Measurements from ENCODE around the gene LEMD2. TPM values are rescaled to one million over a fixed set of nuclear protein-coding genes. Genes with fewer than 3 reads are reported as not detected.

Gene LEMD2
- total and polyA plus RNA-seq, 2 of the 4 experiments (the other 2 are of a cell fraction), result 26.5 to 43.6 TPM

DNA sequence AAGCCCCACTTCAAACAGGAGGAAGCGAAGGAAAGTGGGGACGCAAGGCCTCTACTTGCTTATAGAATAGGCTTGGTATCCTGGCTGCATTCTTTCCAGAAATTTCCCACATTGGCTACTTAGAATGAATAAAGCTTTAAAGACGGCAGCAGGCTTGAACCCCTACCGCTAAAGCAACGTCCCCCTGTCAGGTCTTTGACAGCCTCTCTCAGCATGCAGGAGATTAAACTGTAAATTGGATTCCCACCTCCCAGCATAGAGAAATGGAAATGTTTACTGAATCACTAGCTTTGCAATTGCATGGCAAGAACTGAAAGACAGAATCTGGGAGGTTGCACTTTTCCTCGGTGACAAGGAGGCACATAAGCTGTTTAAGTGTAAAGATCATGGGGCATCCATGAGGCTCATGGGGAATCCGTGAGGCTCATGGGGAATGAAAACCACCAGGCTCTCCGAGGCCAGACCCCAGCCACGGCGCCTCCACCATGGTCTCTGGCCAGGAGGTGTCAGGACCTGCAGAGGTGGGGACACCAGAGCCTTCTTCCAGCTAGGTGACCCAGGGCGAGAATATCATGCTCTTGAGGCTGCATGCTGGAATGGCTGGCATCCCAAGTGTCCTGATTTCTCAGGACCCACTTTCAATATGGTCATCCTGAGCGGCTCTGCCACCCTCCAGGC, 10.3 kb downstream of the LEMD2 start:
- no peak overlapping the region for H2BK5ac ChIP-seq (ENCODE audit: low read depth, low read length, poor library complexity, severe bottlenecking)
- dilution Hi-C loops (cut with HindIII; ENCODE audit: low sequenced_read_pairs, unreplicated experiment) (no loop called here), in situ Hi-C loops (cut with MboI; ENCODE audit: low sequenced_read_pairs) (no loop called here), intact Hi-C loops (cut with micrococcal nuclease) (no loop called here)
- no peak overlapping the region for H3K18ac ChIP-seq (ENCODE audit: low read depth, low read length)
- peaks cover 14% of the 10 kb centered on the region for H3K9me1 ChIP-seq (ENCODE audit: insufficient read depth, low read length)
- no peak for DNase-seq
- no peak overlapping the region for H3K23ac ChIP-seq (ENCODE audit: low read depth, low read length)
- ATAC-seq (ENCODE audit: low read depth), result no peak
- no peak overlapping the region for H4K5ac ChIP-seq (ENCODE audit: low read depth, low read length)
- no peak overlapping the region for H3K14ac ChIP-seq (replicated peaks; ENCODE audit: low read depth, low read length)
- no peak for TF ChIP-seq RFX5 (IDR thresholded peaks at IDR 0.05; ENCODE audit: low read depth, low read length)
- TF ChIP-seq CEBPB (IDR thresholded peaks at IDR 0.05; ENCODE audit: low read depth, low read length), result no peak
- no peak for TF ChIP-seq FOS (IDR thresholded peaks at IDR 0.05; ENCODE audit: low read depth, low read length)
- TF ChIP-seq SMC3 (IDR thresholded peaks at IDR 0.05; ENCODE audit: low read depth, low read length), result no peak
- TF ChIP-seq RCOR1 (IDR thresholded peaks at IDR 0.05; ENCODE audit: insufficient replicate concordance, low read length), result no peak
- TF ChIP-seq BHLHE40 (IDR thresholded peaks at IDR 0.05; ENCODE audit: low read depth, low read length), result no peak
- no peak for TF ChIP-seq CHD1 (IDR thresholded peaks at IDR 0.05; ENCODE audit: low read depth, low read length)
- TF ChIP-seq, protein P1, sequence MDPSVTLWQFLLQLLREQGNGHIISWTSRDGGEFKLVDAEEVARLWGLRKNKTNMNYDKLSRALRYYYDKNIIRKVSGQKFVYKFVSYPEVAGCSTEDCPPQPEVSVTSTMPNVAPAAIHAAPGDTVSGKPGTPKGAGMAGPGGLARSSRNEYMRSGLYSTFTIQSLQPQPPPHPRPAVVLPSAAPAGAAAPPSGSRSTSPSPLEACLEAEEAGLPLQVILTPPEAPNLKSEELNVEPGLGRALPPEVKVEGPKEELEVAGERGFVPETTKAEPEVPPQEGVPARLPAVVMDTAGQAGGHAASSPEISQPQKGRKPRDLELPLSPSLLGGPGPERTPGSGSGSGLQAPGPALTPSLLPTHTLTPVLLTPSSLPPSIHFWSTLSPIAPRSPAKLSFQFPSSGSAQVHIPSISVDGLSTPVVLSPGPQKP (IDR thresholded peaks at IDR 0.05; ENCODE audit: borderline replicate concordance, low read depth, low read length), result no peak
- TF ChIP-seq POLR2A (IDR thresholded peaks at IDR 0.05; ENCODE audit: low read depth, low read length), result no peak
- no peak for TF ChIP-seq MAZ (IDR thresholded peaks at IDR 0.05; ENCODE audit: borderline replicate concordance, low read depth, low read length)
- TF ChIP-seq, protein P2, sequence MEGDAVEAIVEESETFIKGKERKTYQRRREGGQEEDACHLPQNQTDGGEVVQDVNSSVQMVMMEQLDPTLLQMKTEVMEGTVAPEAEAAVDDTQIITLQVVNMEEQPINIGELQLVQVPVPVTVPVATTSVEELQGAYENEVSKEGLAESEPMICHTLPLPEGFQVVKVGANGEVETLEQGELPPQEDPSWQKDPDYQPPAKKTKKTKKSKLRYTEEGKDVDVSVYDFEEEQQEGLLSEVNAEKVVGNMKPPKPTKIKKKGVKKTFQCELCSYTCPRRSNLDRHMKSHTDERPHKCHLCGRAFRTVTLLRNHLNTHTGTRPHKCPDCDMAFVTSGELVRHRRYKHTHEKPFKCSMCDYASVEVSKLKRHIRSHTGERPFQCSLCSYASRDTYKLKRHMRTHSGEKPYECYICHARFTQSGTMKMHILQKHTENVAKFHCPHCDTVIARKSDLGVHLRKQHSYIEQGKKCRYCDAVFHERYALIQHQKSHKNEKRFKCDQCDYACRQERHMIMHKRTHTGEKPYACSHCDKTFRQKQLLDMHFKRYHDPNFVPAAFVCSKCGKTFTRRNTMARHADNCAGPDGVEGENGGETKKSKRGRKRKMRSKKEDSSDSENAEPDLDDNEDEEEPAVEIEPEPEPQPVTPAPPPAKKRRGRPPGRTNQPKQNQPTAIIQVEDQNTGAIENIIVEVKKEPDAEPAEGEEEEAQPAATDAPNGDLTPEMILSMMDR (conservative IDR thresholded peaks at IDR 0.05; ENCODE audit: low read depth, low read length), result no peak
- no peak overlapping the region for H2BK15ac ChIP-seq (ENCODE audit: low read depth, low read length)
- H3K27ac ChIP-seq (ENCODE audit: insufficient read depth, low read length), result no peak overlapping the region
- BruUV-seq (replicated peaks), result no TSS peak
- no peak overlapping the region for H2BK120ac ChIP-seq (ENCODE audit: low read depth, low read length)
- no peak overlapping the region for H2AK5ac ChIP-seq (ENCODE audit: low read depth, low read length)
- H3K4ac ChIP-seq (ENCODE audit: low read depth, low read length), result no peak overlapping the region
- no peak overlapping the region for H3K56ac ChIP-seq (ENCODE audit: extremely low read depth, insufficient read depth, low read length)
- H3K79me1 ChIP-seq (ENCODE audit: low read depth in 1 of 2, low read length in 2 of 2), result peaks cover 28 to 64% of the 10 kb centered on the region in 2 experiments
- no peak overlapping the region for H2BK20ac ChIP-seq (ENCODE audit: low read depth, low read length)
- H3K4me2 ChIP-seq (ENCODE audit: low read depth, low read length), result no peak overlapping the region
- H3K9ac ChIP-seq (ENCODE audit: low read depth, low read length), result no peak overlapping the region
- POLR2A ChIA-PET (ENCODE audit: unreplicated experiment), result no interaction called here
- no peaks in the 10 kb centered on the region for H3K27me3 ChIP-seq (ENCODE audit: control insufficient read depth, insufficient read depth, low read length)
- H4K8ac ChIP-seq (ENCODE audit: low read depth in 2 of 2, low read length in 2 of 2), result no peak overlapping the region
- peaks cover 15% of the 10 kb centered on the region for H3K4me1 ChIP-seq (ENCODE audit: control insufficient read depth, insufficient read depth, low read length)
- no peaks in the 10 kb centered on the region for H4K20me1 ChIP-seq (ENCODE audit: insufficient read depth, low read length)
- WGBS, 2 experiments (ENCODE audit: extremely low coverage in 2 of 2, insufficient read length in 1 of 2), result 70% methylated on average over 4 of the region's 12 CpGs; no CpG with 5 or more reads in 1 of the 2 experiments
- CTCF ChIA-PET, result interaction anchor here (0.6 to 1.9 kb wide), 2 partner anchors 9 to 371 kb away, joined by 3 to 4 read pairs; no protein-coding TSS in a partner anchor
- no peak overlapping the region for H2AFZ ChIP-seq (replicated peaks; ENCODE audit: low read length, poor library complexity)
- H3K4me3 ChIP-seq (ENCODE audit: insufficient read depth, low read depth, low read length), result no peak overlapping the region
- H4K91ac ChIP-seq (ENCODE audit: insufficient read depth, low read depth, low read length), result no peak overlapping the region
- H3K36me3 ChIP-seq (ENCODE audit: control insufficient read depth, insufficient read depth, low read length), result peaks cover 83% of the 10 kb centered on the region
- H3K9me3 ChIP-seq (ENCODE audit: control insufficient read depth, insufficient read depth, low read length), result no peaks in the 10 kb centered on the region
- H2AK9ac ChIP-seq (replicated peaks; ENCODE audit: low read depth, low read length, poor library complexity), result peak overlapping the region; percentile 37
